ENCODE results near the gene NUP62.

GRCh38 chr19:49857838-49858087 lies 71.5 kb downstream of the NUP62 start:
- TF ChIP-seq ZFP3 (CRISPR knock-in tag; IDR thresholded peaks at IDR 0.05) (no peak), PATZ1 (CRISPR knock-in tag; IDR thresholded peaks at IDR 0.05; ENCODE audit: borderline replicate concordance) (no peak), POU6F1 (CRISPR knock-in tag; IDR thresholded peaks at IDR 0.05; ENCODE audit: borderline replicate concordance, low read depth) (no peak)
